Uterus (tissue), 4 donors: ENCODE results near the gene THOC5. TPM values are rescaled to one million over a fixed set of nuclear protein-coding genes. Genes with fewer than 3 reads are reported as not detected.
"Not testable (repeated sequence)": the region's sequence is repeated elsewhere in the genome, so short reads cannot be mapped to it uniquely, and the experiment has no call there.

Source experiments
- DNase-seq, 2 donors: peaks; one replicate each; pipeline ENCODE4 v3.0.0-alpha.2; 2019 to 2020
- H3K27ac ChIP-seq, 2 donors: fragments of 200-600 bp; sonication (generic); 1 replicate in 1 of 2; 2 replicates in 1 of 2; pipeline ENCODE4 v1.5.1; 2016 to 2018
- H3K27me3 ChIP-seq, 2 donors: fragments of 200-600 bp; sonication (generic); one replicate each; pipeline ENCODE4 v1.5.1; 2018 to 2019; ENCODE audit warnings: control low read depth in 1 of 2
- H3K36me3 ChIP-seq, 2 donors: fragments of 200-600 bp; sonication (generic); one replicate each; pipeline ENCODE4 v1.5.1; 2019; ENCODE audit warnings: control low read depth in 1 of 2
- H3K4me1 ChIP-seq, 2 donors: fragments of 200-600 bp; sonication (generic); one replicate each; pipeline ENCODE4 v1.5.1; 2018 to 2019; ENCODE audit warnings: control low read depth in 1 of 2
- H3K4me3 ChIP-seq, 2 donors: fragments of 200-600 bp; sonication (generic); 1 replicate in 1 of 2; 2 replicates in 1 of 2; pipeline ENCODE4 v1.5.1; 2018 to 2019; ENCODE audit warnings: mild to moderate bottlenecking in 1 of 2
- H3K9me3 ChIP-seq, 2 donors: fragments of 200-600 bp; sonication (generic); one replicate each; pipeline ENCODE4 v1.5.1; 2019; ENCODE audit warnings: control low read depth in 1 of 2
- POLR2A ChIP-seq, 2 donors: fragments of 450-650 bp; IDR thresholded peaks; one replicate each; pipeline ENCODE4 v1.6.1; 2016; ENCODE audit warnings: antibody characterized with exemption in 2 of 2, mild to moderate bottlenecking in 1 of 2, moderate library complexity in 1 of 2
- intact Hi-C: fragments of 100-400 bp; cut with DNase I; formaldehyde crosslinking; loops from one replicate; pipeline ENCODE4 v1.15.1; 2023; ENCODE audit warnings: low total_unique reads
- total RNA-seq, 4 donors: library from RNA; depleted of rRNA in 3 of 4; stranded (reverse); fragments of >200 nt in 3 of 4; gene quantifications; one replicate each; pipeline versions ENCODE4 v1.1.0 to v1.2.4, GENCODE V29; 2014 to 2023
- TF ChIP-seq, protein P1 (sequence below), 4 experiments: fragments of 200-600 bp in 2 of 4; fragments of 450-650 bp in 2 of 4; sonication (generic) in 2 of 4; IDR thresholded peaks; one replicate each; pipeline ENCODE4 v1.5.1; 2016 to 2019; ENCODE audit warnings: antibody characterized with exemption in 4 of 4, mild to moderate bottlenecking in 2 of 4, moderate library complexity in 1 of 4
- donor health status: DM: yes; HTN: yes; CAD: no.

Gene THOC5
- total RNA-seq, 4 donors from 2014 or later: 8.5 to 59.1 (median 48.7) TPM

DNA sequence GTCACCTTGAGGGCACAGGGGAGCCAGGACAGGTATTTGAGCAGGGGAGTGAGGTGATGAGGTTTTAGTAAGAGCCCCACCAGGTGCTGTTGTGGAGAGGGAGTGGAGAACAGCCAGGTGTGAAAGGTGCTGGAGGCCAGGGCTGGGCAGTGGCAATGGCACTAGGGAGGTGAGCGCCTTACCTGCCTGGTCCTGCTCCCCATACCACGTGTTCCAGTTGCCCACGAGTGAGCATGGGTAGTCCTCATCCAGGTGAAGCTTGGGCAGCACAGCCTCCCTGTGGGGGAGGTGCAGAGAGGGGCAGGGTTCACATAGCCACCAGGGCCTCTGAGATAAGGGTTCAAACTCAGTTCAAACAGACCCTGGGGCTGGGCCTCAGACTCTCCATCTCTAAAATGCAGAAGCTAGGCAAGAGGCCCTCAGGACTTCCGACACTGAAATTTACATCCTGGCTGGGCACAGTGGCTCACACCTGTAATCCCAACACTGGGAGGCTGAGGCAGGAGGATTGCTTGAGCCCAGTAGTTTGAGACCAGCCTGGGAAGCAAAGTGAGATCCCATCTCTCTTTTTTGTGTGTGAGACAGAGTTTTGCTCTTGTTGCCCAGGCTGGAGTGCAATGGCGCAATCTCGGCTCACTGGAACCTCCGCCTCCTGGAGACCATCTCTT is 15.6 kb upstream of the THOC5 start:
- intact Hi-C loops: no loop called here
- no peaks in the 10 kb centered on the region for H3K9me3 ChIP-seq
- no peak overlapping the region for H3K4me3 ChIP-seq
- H3K36me3 ChIP-seq: no peaks in the 10 kb centered on the region
- no peak for DNase-seq
- TF ChIP-seq, protein P1, sequence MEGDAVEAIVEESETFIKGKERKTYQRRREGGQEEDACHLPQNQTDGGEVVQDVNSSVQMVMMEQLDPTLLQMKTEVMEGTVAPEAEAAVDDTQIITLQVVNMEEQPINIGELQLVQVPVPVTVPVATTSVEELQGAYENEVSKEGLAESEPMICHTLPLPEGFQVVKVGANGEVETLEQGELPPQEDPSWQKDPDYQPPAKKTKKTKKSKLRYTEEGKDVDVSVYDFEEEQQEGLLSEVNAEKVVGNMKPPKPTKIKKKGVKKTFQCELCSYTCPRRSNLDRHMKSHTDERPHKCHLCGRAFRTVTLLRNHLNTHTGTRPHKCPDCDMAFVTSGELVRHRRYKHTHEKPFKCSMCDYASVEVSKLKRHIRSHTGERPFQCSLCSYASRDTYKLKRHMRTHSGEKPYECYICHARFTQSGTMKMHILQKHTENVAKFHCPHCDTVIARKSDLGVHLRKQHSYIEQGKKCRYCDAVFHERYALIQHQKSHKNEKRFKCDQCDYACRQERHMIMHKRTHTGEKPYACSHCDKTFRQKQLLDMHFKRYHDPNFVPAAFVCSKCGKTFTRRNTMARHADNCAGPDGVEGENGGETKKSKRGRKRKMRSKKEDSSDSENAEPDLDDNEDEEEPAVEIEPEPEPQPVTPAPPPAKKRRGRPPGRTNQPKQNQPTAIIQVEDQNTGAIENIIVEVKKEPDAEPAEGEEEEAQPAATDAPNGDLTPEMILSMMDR (IDR thresholded peaks at IDR 0.05): no peak
- TF ChIP-seq POLR2A (IDR thresholded peaks at IDR 0.05): no peak
- no peak overlapping the region for H3K27ac ChIP-seq
- H3K27me3 ChIP-seq: no peaks in the 10 kb centered on the region
- no peaks in the 10 kb centered on the region for H3K4me1 ChIP-seq

DNA sequence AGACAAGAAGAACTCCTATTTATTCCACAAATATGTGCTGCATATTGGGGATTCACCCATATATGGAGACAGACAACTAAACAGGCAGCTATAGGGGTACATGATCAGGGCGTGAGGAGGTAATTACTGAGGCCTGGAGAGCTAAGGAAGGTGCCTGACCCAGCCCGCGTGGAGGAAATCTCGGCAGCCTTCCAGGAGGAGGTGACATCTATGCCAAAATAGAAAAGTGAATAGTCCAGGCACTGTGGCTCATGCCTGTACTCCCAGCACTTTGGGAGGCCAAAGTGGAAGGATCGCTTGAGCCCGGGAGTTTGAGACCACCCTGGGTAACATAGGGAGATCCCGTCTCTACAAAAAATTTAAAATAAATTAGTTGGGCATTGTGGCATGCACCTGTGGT is 13.8 kb upstream of the THOC5 start:
- no peak for TF ChIP-seq POLR2A (IDR thresholded peaks at IDR 0.05)
- TF ChIP-seq, protein P1 (IDR thresholded peaks at IDR 0.05): no peak
- no peaks in the 10 kb centered on the region for H3K36me3 ChIP-seq
- no peak for DNase-seq
- intact Hi-C loops: no loop called here
- H3K4me3 ChIP-seq: no peak overlapping the region
- no peaks in the 10 kb centered on the region for H3K9me3 ChIP-seq
- H3K27ac ChIP-seq: no peak overlapping the region
- no peaks in the 10 kb centered on the region for H3K4me1 ChIP-seq
- H3K27me3 ChIP-seq: no peaks in the 10 kb centered on the region

DNA sequence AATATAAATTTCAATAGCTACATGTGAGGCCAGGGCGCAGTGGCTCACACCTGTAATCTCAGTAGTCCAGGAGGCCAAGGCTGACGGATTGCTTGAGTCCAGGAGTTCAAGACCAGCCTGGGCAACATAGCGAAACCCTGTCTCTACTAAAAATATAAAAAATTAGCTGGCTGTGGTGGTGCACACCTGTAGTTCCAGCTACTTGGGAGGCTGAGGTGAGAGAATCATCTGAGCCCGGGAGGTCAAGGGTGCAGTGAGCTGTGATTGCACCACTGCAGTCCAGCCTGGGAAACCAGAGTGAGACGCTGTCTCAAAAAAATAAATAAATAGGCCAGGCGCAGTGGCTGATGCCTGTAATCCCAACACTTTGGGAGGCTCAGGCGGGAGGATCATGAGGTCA is 13.0 kb upstream of the THOC5 start:
- DNase-seq, H3K9me3 ChIP-seq, H3K27me3 ChIP-seq, intact Hi-C loops, H3K27ac ChIP-seq, H3K36me3 ChIP-seq, H3K4me3 ChIP-seq, H3K4me1 ChIP-seq: not testable (repeated sequence)

DNA sequence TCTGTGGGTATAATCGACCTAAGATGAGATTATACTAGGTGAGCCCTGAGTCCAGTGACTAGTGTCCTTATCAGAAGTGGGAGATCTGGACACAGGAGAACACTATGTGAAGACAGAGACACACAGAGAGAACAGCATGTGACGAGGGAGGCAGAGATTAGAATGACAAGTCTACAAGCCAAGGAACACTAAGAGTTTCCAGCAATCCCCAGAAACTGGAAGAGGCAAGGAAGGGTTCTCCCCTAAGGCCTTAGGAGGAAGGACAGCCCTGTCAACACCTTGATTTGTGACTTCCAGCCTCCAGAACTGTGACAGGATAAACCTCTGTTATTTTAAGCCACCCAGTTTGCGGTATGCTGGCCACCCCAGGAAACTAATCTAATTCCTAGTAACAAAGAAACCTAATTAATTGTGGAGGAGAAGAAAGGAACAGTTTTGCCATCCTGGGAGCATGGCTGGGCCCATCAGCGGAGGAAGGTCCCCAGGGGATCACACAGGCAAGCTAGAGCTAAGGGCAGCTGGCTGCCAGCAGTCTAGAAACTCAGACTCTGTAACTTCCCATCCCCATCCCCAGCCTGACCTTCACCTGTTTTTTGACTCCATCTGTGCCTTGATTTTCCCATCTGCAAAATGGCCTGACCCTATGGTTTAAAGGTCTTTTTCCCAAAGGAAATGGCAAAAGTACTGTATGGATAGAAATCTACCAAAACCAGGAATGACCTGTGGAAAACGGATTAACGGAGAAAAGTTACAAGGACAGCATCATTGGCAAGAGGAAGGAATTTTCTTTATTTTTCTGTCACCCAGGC is 10.3 kb upstream of the THOC5 start:
- no peak for TF ChIP-seq POLR2A (IDR thresholded peaks at IDR 0.05)
- TF ChIP-seq, protein P1 (IDR thresholded peaks at IDR 0.05): no peak
- intact Hi-C loops: no loop called here
- Histone ChIP-seq H3K27me3 (no peaks in the 10 kb centered on the region), H3K36me3 (no peaks in the 10 kb centered on the region), H3K4me3 (no peak overlapping the region), H3K4me1 (no peaks in the 10 kb centered on the region), H3K9me3 (no peaks in the 10 kb centered on the region), H3K27ac (no peak overlapping the region)
- no peak for DNase-seq

DNA sequence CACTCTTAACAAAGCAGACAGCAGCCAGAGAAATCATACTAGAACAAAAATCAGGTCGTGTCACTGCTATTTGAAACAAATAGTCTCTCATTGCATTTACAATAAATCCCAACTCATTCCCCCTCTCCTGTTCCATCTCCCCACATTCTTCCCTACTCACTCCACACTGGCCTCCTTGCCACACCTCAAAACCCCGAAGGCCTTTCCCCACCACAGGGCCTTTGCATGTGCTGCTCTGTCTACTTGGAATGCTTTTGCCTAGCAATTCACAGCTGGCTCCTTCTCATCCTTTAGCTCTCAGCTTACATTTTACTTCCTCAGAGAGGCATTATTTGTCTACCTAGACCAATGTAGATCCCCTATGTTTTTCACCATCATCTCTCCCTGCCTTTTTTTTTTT is 6.3 kb upstream of the THOC5 start:
- Histone ChIP-seq H3K9me3 (no peaks in the 10 kb centered on the region), H3K27me3 (no peaks in the 10 kb centered on the region), H3K36me3 (no peaks in the 10 kb centered on the region), H3K27ac (no peak overlapping the region), H3K4me3 (no peak overlapping the region), H3K4me1 (no peaks in the 10 kb centered on the region)
- intact Hi-C loops: no loop called here
- no peak for DNase-seq
- TF ChIP-seq POLR2A (IDR thresholded peaks at IDR 0.05): no peak
- TF ChIP-seq, protein P1 (IDR thresholded peaks at IDR 0.05): no peak
